HG03460 (cell line): Measurements from ENCODE around the gene CHRD.
"Not testable (repeated sequence)": the region's sequence is repeated elsewhere in the genome, so short reads cannot be mapped to it uniquely, and the experiment has no call there.

ENCODE experiments used
- ATAC-seq: cut with Tn5 transposase; IDR thresholded peaks from one replicate; pipeline ENCODE4 v1.9.1; 2021; ENCODE audit not compliant: unreplicated experiment

The CHRD gene

GRCh38 chr3:184414418-184415202 is 34.8 kb downstream of the CHRD start:
- no peak for ATAC-seq

- ATAC-seq: no peak
Observed at GRCh38 chr3:184415203-184415490, 35.3 kb downstream of the CHRD start.

- ATAC-seq: peak; percentile 86
Observed at GRCh38 chr3:184417619-184418327, 37.9 kb downstream of the CHRD start.

- ATAC-seq: no peak
Observed at GRCh38 chr3:184419171-184419570, 39.3 kb downstream of the CHRD start.

- ATAC-seq: no peak
Observed at GRCh38 chr3:184423561-184423960, 43.7 kb downstream of the CHRD start.

- ATAC-seq: no peak
Observed at GRCh38 chr3:184426691-184427141, 46.9 kb downstream of the CHRD start.

- ATAC-seq: no peak
Observed at GRCh38 chr3:184428561-184429175, 48.8 kb downstream of the CHRD start.

GRCh38 chr3:184429786-184430185 is 49.9 kb downstream of the CHRD start:
- ATAC-seq: no peak

- no peak for ATAC-seq
Observed at GRCh38 chr3:184430940-184431339, 51.1 kb downstream of the CHRD start.

- not testable (repeated sequence) for ATAC-seq
Observed at GRCh38 chr3:184433178-184433577, 53.3 kb downstream of the CHRD start.

GRCh38 chr3:184439096-184439495 is 59.2 kb downstream of the CHRD start:
- no peak for ATAC-seq
